IPS-18a (cell line): ENCODE data around the gene OSBP2.

ENCODE experiments used
- H3K27ac ChIP-seq: one replicate; pipeline ENCODE4 v1.5.1; 2013; ENCODE audit warnings: low read length
- H3K27me3 ChIP-seq: one replicate; pipeline ENCODE4 v1.6.1; 2013; ENCODE audit warnings: mild to moderate bottlenecking, low read length; ENCODE audit not compliant: control insufficient read depth, insufficient read depth
- H3K36me3 ChIP-seq: one replicate; pipeline ENCODE4 v1.6.1; 2013; ENCODE audit warnings: low read depth, low read length; ENCODE audit not compliant: control insufficient read depth
- H3K4me1 ChIP-seq: one replicate; pipeline ENCODE4 v1.6.1; 2013; ENCODE audit warnings: low read depth, low read length; ENCODE audit not compliant: control insufficient read depth
- H3K4me3 ChIP-seq: one replicate; pipeline ENCODE4 v1.5.1; 2013; ENCODE audit warnings: low read length
- H3K9ac ChIP-seq: one replicate; pipeline ENCODE4 v1.6.1; 2013; ENCODE audit warnings: mild to moderate bottlenecking, low read length, moderate library complexity
- H3K9me3 ChIP-seq: one replicate; pipeline ENCODE4 v1.6.1; 2013; ENCODE audit warnings: low read depth, low read length; ENCODE audit not compliant: control insufficient read depth

OSBP2 gene

GRCh38 chr22:30889996-30890480, 195.4 kb downstream of the OSBP2 start:
- Histone ChIP-seq H3K27me3 (no peaks in the 10 kb centered on the region), H3K36me3 (no peaks in the 10 kb centered on the region), H3K4me3 (no peak overlapping the region), H3K27ac (no peak overlapping the region), H3K4me1 (peaks cover 19% of the 10 kb centered on the region), H3K9ac (no peak overlapping the region), H3K9me3 (no peaks in the 10 kb centered on the region)

GRCh38 chr22:30890686-30891442, 196.2 kb downstream of the OSBP2 start:
- H3K9ac ChIP-seq: no peak overlapping the region
- H3K27ac ChIP-seq: no peak overlapping the region
- no peaks in the 10 kb centered on the region for H3K9me3 ChIP-seq
- peaks cover 21% of the 10 kb centered on the region for H3K4me1 ChIP-seq
- H3K27me3 ChIP-seq: no peaks in the 10 kb centered on the region
- H3K4me3 ChIP-seq: no peak overlapping the region
- no peaks in the 10 kb centered on the region for H3K36me3 ChIP-seq

- no peak overlapping the region for H3K9ac ChIP-seq
- peaks cover 21% of the 10 kb centered on the region for H3K4me1 ChIP-seq
- no peak overlapping the region for H3K27ac ChIP-seq
- H3K4me3 ChIP-seq: no peak overlapping the region
- no peaks in the 10 kb centered on the region for H3K27me3 ChIP-seq
- no peaks in the 10 kb centered on the region for H3K36me3 ChIP-seq
- H3K9me3 ChIP-seq: no peaks in the 10 kb centered on the region
Measured at GRCh38 chr22:30891443-30891755, 196.7 kb downstream of the OSBP2 start.

GRCh38 chr22:30891781-30892180, 197.1 kb downstream of the OSBP2 start:
- Histone ChIP-seq H3K9ac (no peak overlapping the region), H3K4me1 (peaks cover 19% of the 10 kb centered on the region), H3K27me3 (no peaks in the 10 kb centered on the region), H3K27ac (no peak overlapping the region), H3K36me3 (no peaks in the 10 kb centered on the region), H3K4me3 (no peak overlapping the region), H3K9me3 (no peaks in the 10 kb centered on the region)

- Histone ChIP-seq H3K27me3 (no peaks in the 10 kb centered on the region), H3K4me1 (peaks cover 16% of the 10 kb centered on the region), H3K9me3 (no peaks in the 10 kb centered on the region), H3K27ac (no peak overlapping the region), H3K9ac (no peak overlapping the region), H3K36me3 (peaks cover 2% of the 10 kb centered on the region), H3K4me3 (no peak overlapping the region)
Measured at GRCh38 chr22:30892286-30892685, 197.6 kb downstream of the OSBP2 start.

GRCh38 chr22:30892731-30893221, 198.1 kb downstream of the OSBP2 start:
- no peak overlapping the region for H3K4me3 ChIP-seq
- no peak overlapping the region for H3K9ac ChIP-seq
- peaks cover 16% of the 10 kb centered on the region for H3K4me1 ChIP-seq
- H3K27ac ChIP-seq: no peak overlapping the region
- H3K36me3 ChIP-seq: peaks cover 3% of the 10 kb centered on the region
- H3K27me3 ChIP-seq: no peaks in the 10 kb centered on the region
- no peaks in the 10 kb centered on the region for H3K9me3 ChIP-seq

GRCh38 chr22:30893434-30894370, 199.0 kb downstream of the OSBP2 start:
- H3K4me3 ChIP-seq: no peak overlapping the region
- H3K9me3 ChIP-seq: no peaks in the 10 kb centered on the region
- H3K9ac ChIP-seq: no peak overlapping the region
- no peaks in the 10 kb centered on the region for H3K27me3 ChIP-seq
- peaks cover 16% of the 10 kb centered on the region for H3K4me1 ChIP-seq
- H3K36me3 ChIP-seq: peaks cover 3% of the 10 kb centered on the region
- no peak overlapping the region for H3K27ac ChIP-seq

- Histone ChIP-seq H3K27ac (no peak overlapping the region), H3K36me3 (peaks cover 3% of the 10 kb centered on the region), H3K4me3 (no peak overlapping the region), H3K9me3 (no peaks in the 10 kb centered on the region), H3K4me1 (peaks cover 16% of the 10 kb centered on the region), H3K27me3 (no peaks in the 10 kb centered on the region), H3K9ac (no peak overlapping the region)
Measured at GRCh38 chr22:30894371-30894740, 199.7 kb downstream of the OSBP2 start.

- Histone ChIP-seq H3K36me3 (peaks cover 23% of the 10 kb centered on the region), H3K27ac (no peak overlapping the region), H3K9ac (no peak overlapping the region), H3K4me3 (no peak overlapping the region), H3K4me1 (no peaks in the 10 kb centered on the region), H3K27me3 (no peaks in the 10 kb centered on the region), H3K9me3 (no peaks in the 10 kb centered on the region)
Measured at GRCh38 chr22:30902496-30903357, 208.1 kb downstream of the OSBP2 start.

GRCh38 chr22:30903876-30904460, 209.3 kb downstream of the OSBP2 start:
- Histone ChIP-seq H3K27me3 (no peaks in the 10 kb centered on the region), H3K9ac (no peak overlapping the region), H3K27ac (no peak overlapping the region), H3K9me3 (no peaks in the 10 kb centered on the region), H3K36me3 (peaks cover 27% of the 10 kb centered on the region), H3K4me1 (no peaks in the 10 kb centered on the region), H3K4me3 (no peak overlapping the region)
